IMR-90 (cell line): ENCODE measurements around the gene EPB41L3. TPM values are rescaled to one million over a fixed set of nuclear protein-coding genes. Genes with fewer than 3 reads are reported as not detected.

Experiments used
- ATAC-seq: fragments of 200-7000 bp; cut with Tn5 transposase; 2 replicates; pipeline ENCODE4 v1.9.1; 2020; ENCODE audit warnings: low read depth, mild to moderate bottlenecking, moderate library complexity
- BruUV-seq: library from RNA; stranded (reverse); fragments of 400-500 nt; replicated peaks from 2 replicates; lab custom pipeline; 2021; lab: Mats Ljungman, UMichigan
- CTCF ChIA-PET: fragments of 300-600 bp; formaldehyde crosslinking; extraction: SDS; loops from one replicate; lab custom pipeline; 2021; ENCODE audit warnings: antibody characterized with exemption; lab: Yijun Ruan, JAX
- POLR2A ChIA-PET: fragments of 300-600 bp; sonication (Branson Sonifier 250); formaldehyde crosslinking; loops from one replicate; lab custom pipeline; 2022; ENCODE audit warnings: antibody characterized with exemption; ENCODE audit not compliant: unreplicated experiment; lab: Charles Lee
- DNase-seq: peaks from one replicate; pipeline ENCODE4 v3.0.0; 2013
- H2AFZ ChIP-seq: replicated peaks from 2 replicates; pipeline ENCODE3; 2013; ENCODE audit warnings: low read length, mild to moderate bottlenecking; ENCODE audit not compliant: poor library complexity
- H2AK5ac ChIP-seq: 2 replicates; pipeline ENCODE4 v1.6.1; 2013; ENCODE audit warnings: low read depth, low read length, inconsistent platforms
- H2AK9ac ChIP-seq: replicated peaks from 2 replicates; pipeline ENCODE3; 2013; ENCODE audit warnings: mild to moderate bottlenecking, low read depth, low read length, moderate library complexity; ENCODE audit not compliant: poor library complexity
- H2BK120ac ChIP-seq: 2 replicates; pipeline ENCODE4 v1.6.1; 2013; ENCODE audit warnings: low read depth, low read length, inconsistent platforms
- H2BK15ac ChIP-seq: 3 replicates; pipeline ENCODE4 v1.6.1; 2013; ENCODE audit warnings: low read depth, low read length, inconsistent platforms
- H2BK20ac ChIP-seq: 2 replicates; pipeline ENCODE4 v1.6.1; 2013; ENCODE audit warnings: low read depth, mild to moderate bottlenecking, inconsistent platforms, low read length, moderate library complexity
- H2BK5ac ChIP-seq: 2 replicates; pipeline ENCODE4 v1.6.1; 2013; ENCODE audit warnings: mild to moderate bottlenecking, low read depth, low read length, inconsistent platforms; ENCODE audit not compliant: poor library complexity, severe bottlenecking
- H3K14ac ChIP-seq: replicated peaks from 2 replicates; pipeline ENCODE4 v1.6.1; 2013; ENCODE audit warnings: low read depth, low read length, inconsistent platforms
- H3K18ac ChIP-seq: 2 replicates; pipeline ENCODE4 v1.6.1; 2013; ENCODE audit warnings: low read depth, low read length, control low read depth
- H3K23ac ChIP-seq: 2 replicates; pipeline ENCODE4 v1.6.1; 2013; ENCODE audit warnings: low read depth, low read length, inconsistent platforms
- H3K27ac ChIP-seq: 2 replicates; pipeline ENCODE4 v1.5.1; 2013; ENCODE audit warnings: mild to moderate bottlenecking, control low read depth, low read length; ENCODE audit not compliant: insufficient read depth
- H3K27me3 ChIP-seq: 2 replicates; pipeline ENCODE4 v1.6.1; 2013; ENCODE audit warnings: low read length; ENCODE audit not compliant: control insufficient read depth, insufficient read depth
- H3K36me3 ChIP-seq: 2 replicates; pipeline ENCODE4 v1.6.1; 2013; ENCODE audit warnings: low read length, mixed read lengths; ENCODE audit not compliant: control insufficient read depth, insufficient read depth
- H3K4ac ChIP-seq: 2 replicates; pipeline ENCODE4 v1.6.1; 2013; ENCODE audit warnings: low read depth, low read length, inconsistent platforms
- H3K4me1 ChIP-seq: 2 replicates; pipeline ENCODE4 v1.6.1; 2013; ENCODE audit warnings: low read length, mixed read lengths; ENCODE audit not compliant: control insufficient read depth, insufficient read depth
- H3K4me2 ChIP-seq: 2 replicates; pipeline ENCODE4 v1.6.1; 2013; ENCODE audit warnings: low read depth, mild to moderate bottlenecking, control low read depth, low read length, moderate library complexity
- H3K4me3 ChIP-seq: 2 replicates; pipeline ENCODE4 v1.5.1; 2013; ENCODE audit warnings: low read depth, mild to moderate bottlenecking, control low read depth, low read length, moderate library complexity; ENCODE audit not compliant: insufficient read depth
- H3K56ac ChIP-seq: 2 replicates; pipeline ENCODE4 v1.6.1; 2013; ENCODE audit warnings: low read length, inconsistent platforms; ENCODE audit not compliant: insufficient read depth; ENCODE audit errors: extremely low read depth
- H3K79me1 ChIP-seq, 2 experiments: 2 replicates each; pipeline ENCODE4 v1.6.1; 2013; ENCODE audit warnings: low read length in 2 of 2, inconsistent platforms in 1 of 2, low read depth in 1 of 2
- H3K9ac ChIP-seq: 2 replicates; pipeline ENCODE4 v1.6.1; 2013; ENCODE audit warnings: low read depth, low read length, control low read depth
- H3K9me1 ChIP-seq: 2 replicates; pipeline ENCODE4 v1.6.1; 2013; ENCODE audit warnings: low read length, inconsistent platforms; ENCODE audit not compliant: insufficient read depth
- H3K9me3 ChIP-seq: 2 replicates; pipeline ENCODE4 v1.6.1; 2013; ENCODE audit warnings: low read length; ENCODE audit not compliant: control insufficient read depth, insufficient read depth
- H4K20me1 ChIP-seq: 2 replicates; pipeline ENCODE4 v1.6.1; 2013; ENCODE audit warnings: low read length, inconsistent platforms; ENCODE audit not compliant: insufficient read depth
- H4K5ac ChIP-seq: 2 replicates; pipeline ENCODE4 v1.6.1; 2013; ENCODE audit warnings: mild to moderate bottlenecking, low read depth, low read length, control low read depth
- H4K8ac ChIP-seq, 2 experiments: 2 replicates each; pipeline ENCODE4 v1.6.1; 2013; ENCODE audit warnings: low read depth in 2 of 2, low read length in 2 of 2, control low read depth in 1 of 2, inconsistent platforms in 1 of 2
- H4K91ac ChIP-seq: 2 replicates; pipeline ENCODE4 v1.6.1; 2013; ENCODE audit warnings: low read depth, low read length, inconsistent platforms; ENCODE audit not compliant: insufficient read depth
- BHLHE40 ChIP-seq: fragments of 150-350 bp; IDR thresholded peaks from 2 replicates; pipeline ENCODE4 v1.6.1; 2016; ENCODE audit warnings: mild to moderate bottlenecking, low read depth, low read length
- POLR2A ChIP-seq: IDR thresholded peaks from 2 replicates; pipeline ENCODE4 v1.6.1; 2012; ENCODE audit warnings: mild to moderate bottlenecking, low read depth, low read length
- WGBS, 2 experiments: methylation state at CpG; one replicate each; pipeline versions ENCODE4 v1.1.5 to v1.1.7; 2013; ENCODE audit warnings: missing lambda C conversion rate in 2 of 2; ENCODE audit not compliant: insufficient read length in 1 of 2; ENCODE audit errors: extremely low coverage in 2 of 2; 5-methylcytosine and 5-hydroxymethylcytosine counted together
- dilution Hi-C: fragments of 300-500 bp; cut with HindIII; formaldehyde crosslinking; loops from one replicate; pipeline ENCODE4 v1.14.3; 2018; ENCODE audit warnings: low sequenced_read_pairs; ENCODE audit not compliant: unreplicated experiment
- in situ Hi-C: fragments of 300-500 bp; cut with MboI; formaldehyde crosslinking; loops from 3 replicates; pipeline ENCODE4 v1.14.3; 2019; ENCODE audit warnings: low sequenced_read_pairs, inconsistent platforms, mixed read lengths
- intact Hi-C: fragments of 100-400 bp; cut with micrococcal nuclease; formaldehyde crosslinking; loops from 2 replicates; pipeline ENCODE4 v1.10.0; 2022
- polyA plus RNA-seq, 3 experiments: library from polyadenylated mRNA; depleted of rRNA; stranded (reverse); fragments of >200 nt; gene quantifications; 2 replicates each; pipeline ENCODE4 v1.2.3, GENCODE V29; 2012; ENCODE audit warnings: low replicate concordance in 1 of 3
- total RNA-seq: library from RNA; depleted of rRNA; stranded (reverse); fragments of >200 nt; gene quantifications from 2 replicates; pipeline ENCODE4 v1.2.3, GENCODE V29; 2012

EPB41L3 gene
- total and polyA plus RNA-seq, 2 of the 4 experiments (the other 2 are of a cell fraction): 36.6 to 70.3 TPM

- peaks cover 3% of the 10 kb centered on the region; the same call in 1 of the 2 replicates for H3K9me1 ChIP-seq
- no peaks in the 10 kb centered on the region; the same call in 1 of the 2 replicates for H3K27me3 ChIP-seq
- ATAC-seq (no peak), DNase-seq (no peak)
- H3K4ac ChIP-seq: no peak overlapping the region
- H4K91ac ChIP-seq: no peak overlapping the region
- no TSS peak for BruUV-seq
- intact Hi-C loops (no loop called here), dilution Hi-C loops (no loop called here), in situ Hi-C loops (no loop called here)
- H2AK9ac ChIP-seq: no peak overlapping the region
- no peak overlapping the region for H3K23ac ChIP-seq
- H3K27ac ChIP-seq: no peak overlapping the region
- no peak overlapping the region for H2BK15ac ChIP-seq
- no peaks in the 10 kb centered on the region for H3K36me3 ChIP-seq
- H3K4me1 ChIP-seq: no peaks in the 10 kb centered on the region
- H3K4me3 ChIP-seq: no peak overlapping the region
- no peak overlapping the region for H2BK120ac ChIP-seq
- POLR2A ChIA-PET: no interaction called here
- no peak overlapping the region for H3K14ac ChIP-seq
- no peak overlapping the region for H3K18ac ChIP-seq
- WGBS, 2 experiments: no CpG with 5 or more reads among the region's 2 CpGs
- no peak overlapping the region for H2AK5ac ChIP-seq
- H2BK5ac ChIP-seq: no peak overlapping the region
- H3K9me3 ChIP-seq: no peaks in the 10 kb centered on the region
- H3K56ac ChIP-seq: no peak overlapping the region
- no peak overlapping the region for H3K9ac ChIP-seq
- peaks cover 6 to 10% of the 10 kb centered on the region in 2 experiments; a peak in 3 of 4 replicates for H3K79me1 ChIP-seq
- CTCF ChIA-PET: no interaction called here
- H4K8ac ChIP-seq: no peak overlapping the region
- H2AFZ ChIP-seq: no peak overlapping the region
- H3K4me2 ChIP-seq: no peak overlapping the region
- TF ChIP-seq BHLHE40 (no peak), POLR2A (no peak)
- no peak overlapping the region for H2BK20ac ChIP-seq
- peaks cover 3% of the 10 kb centered on the region; the same call in 1 of the 2 replicates for H4K20me1 ChIP-seq
- no peak overlapping the region for H4K5ac ChIP-seq
Measured at GRCh38 chr18:5538544-5538943, 5.3 kb downstream of the EPB41L3 start.
